Measurements from ENCODE around the gene PSG1.
"Not testable (repeated sequence)": the region's sequence is repeated elsewhere in the genome, so short reads cannot be mapped to it uniquely, and the experiment has no call there.

GRCh38 chr19:42899674-42900073, 20.2 kb upstream of the PSG1 start:
- TF ChIP-seq CTCF (IDR thresholded peaks at IDR 0.05; ENCODE audit: borderline replicate concordance, extremely low read depth, low read length, poor library complexity, severe bottlenecking); EZH2 (IDR thresholded peaks at IDR 0.05; ENCODE audit: borderline replicate concordance, low read depth, low read length, severe bottlenecking): not testable (repeated sequence)

Data from DND-41 (cell line).